Measurements from ENCODE around the gene FAF2.
A peak's percentile ranks its signal among the peaks of the same experiment; 100 is the strongest.

The FAF2 gene

GRCh38 chr5:176514244-176514950 lies 66.2 kb downstream of the FAF2 start:
- no peak for DNase-seq

- no peak for DNase-seq
These were observed 67.2 kb downstream of the FAF2 start for GRCh38 chr5:176515396-176515795.

GRCh38 chr5:176517053-176517661 lies 69.0 kb downstream of the FAF2 start:
- DNase-seq, result no peak

GRCh38 chr5:176519810-176520720 lies 71.9 kb downstream of the FAF2 start:
- DNase-seq, result no peak

- no peak for DNase-seq
These were observed 73.1 kb downstream of the FAF2 start for GRCh38 chr5:176521286-176521685.

DNA sequence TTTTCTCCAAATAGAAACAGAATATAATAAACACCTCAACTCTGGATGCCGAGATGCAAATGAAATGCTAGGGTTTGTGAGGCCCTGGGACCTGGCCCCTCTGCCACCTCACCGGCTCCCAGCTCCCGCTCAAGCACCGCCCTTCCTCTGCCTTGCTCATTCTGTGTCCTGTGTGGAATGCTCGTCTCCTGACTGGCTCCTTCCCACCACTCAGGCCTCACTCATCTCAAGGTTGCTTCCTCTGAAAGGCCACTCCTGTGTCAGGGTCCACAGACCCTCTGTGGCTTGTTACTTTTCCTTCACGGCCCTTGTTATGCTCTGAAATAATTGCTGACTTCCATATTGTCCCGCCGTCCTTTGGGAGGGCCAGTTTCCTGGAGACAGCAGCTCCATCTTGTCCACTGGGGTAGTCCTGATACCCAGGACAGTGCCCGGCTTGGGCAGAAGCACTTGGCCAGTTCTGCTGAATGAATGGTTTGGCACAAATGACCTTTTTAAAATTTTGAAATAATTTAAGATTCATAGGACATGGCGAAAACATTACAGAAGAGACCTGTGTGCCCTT lies 73.6 kb downstream of the FAF2 start:
- no peak for DNase-seq

DNA sequence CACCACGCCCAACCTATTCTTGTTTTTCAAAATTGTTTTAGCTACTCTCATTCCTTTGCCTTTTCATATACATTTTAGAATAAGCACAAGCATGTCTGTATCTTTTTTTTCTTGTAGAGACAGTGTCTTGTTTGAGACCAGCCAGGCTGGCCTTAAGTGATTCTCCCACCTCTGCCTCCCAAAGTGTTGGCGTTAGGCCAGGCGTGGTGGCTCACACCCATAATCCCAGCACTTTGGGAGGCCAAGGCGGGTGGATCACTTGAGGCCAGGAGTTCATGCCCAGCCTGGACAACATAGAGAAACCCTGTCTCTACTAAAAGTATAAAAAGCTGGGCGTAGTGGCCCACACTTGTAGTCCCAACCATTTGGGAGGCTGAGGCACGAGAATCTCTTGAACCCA lies 76.0 kb downstream of the FAF2 start:
- no peak for DNase-seq

- DNase-seq, result no peak
These were observed 76.8 kb downstream of the FAF2 start for GRCh38 chr5:176524987-176525386.

- no peak for DNase-seq
These were observed 77.5 kb downstream of the FAF2 start for GRCh38 chr5:176525677-176526076.

DNA sequence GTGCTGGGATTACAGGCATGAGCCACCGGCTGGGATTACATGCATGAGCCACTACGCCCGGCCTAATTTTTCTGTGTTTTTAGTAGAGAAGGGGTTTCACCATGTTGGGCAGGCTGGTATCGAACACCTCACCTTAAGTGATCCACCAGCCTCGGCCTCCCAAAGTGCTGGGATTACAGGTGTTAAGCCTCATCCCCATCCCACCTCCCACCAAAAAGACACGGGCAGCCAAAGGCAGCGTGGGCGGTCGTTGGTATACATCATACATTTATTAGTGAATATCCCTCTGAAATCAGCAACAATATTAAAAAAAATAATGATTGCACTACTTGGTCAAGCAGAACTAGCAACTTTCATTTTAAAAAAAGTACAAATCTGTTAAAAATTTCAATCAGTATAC lies 78.3 kb downstream of the FAF2 start:
- no peak for DNase-seq

DNA sequence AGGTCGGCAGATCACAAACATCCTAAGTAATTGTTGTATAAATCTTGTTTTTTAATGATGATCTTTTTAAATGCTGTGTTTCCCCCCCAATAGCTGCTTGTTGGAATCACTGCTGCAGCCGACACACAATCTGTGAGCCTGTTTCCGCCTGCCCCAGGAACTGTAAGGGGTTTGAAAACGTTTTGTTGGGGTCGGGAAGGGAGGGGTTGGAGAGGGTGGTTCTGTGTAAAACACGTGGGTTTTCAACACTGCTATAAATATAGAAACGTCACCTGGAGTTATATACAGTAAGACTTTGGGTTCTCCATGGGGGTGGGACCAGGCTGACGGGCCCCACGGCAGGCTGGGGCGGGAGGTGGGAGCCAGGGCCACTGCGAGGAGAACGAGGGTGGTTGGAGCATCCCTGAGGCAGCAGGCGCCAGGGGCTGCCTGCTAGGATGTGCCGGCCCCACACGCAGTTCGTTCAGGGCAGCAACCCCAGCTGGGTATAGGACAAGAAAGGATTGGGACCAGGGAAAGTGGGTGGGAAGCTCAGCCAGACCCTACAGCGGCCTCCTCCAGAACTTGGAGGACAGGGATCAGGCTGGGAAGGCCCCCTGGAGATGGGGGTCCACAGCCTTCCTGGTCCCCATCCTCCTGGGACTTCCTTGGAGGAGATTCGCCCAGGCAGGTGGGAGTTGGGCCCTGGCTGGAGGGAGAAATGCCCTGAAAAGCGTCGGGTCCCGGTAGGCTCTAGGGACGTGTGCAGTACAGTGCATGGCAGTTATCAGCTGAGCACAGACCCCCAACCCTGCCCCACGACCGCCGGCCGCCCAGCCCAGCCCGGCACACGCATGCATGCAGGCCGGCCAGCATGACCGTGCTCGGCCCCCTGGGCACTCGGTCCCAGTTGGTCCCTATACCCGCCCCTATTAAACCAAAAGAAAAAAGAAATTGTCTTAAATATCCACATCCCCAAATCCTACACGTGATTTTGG lies 79.3 kb downstream of the FAF2 start:
- no peak for DNase-seq

DNA sequence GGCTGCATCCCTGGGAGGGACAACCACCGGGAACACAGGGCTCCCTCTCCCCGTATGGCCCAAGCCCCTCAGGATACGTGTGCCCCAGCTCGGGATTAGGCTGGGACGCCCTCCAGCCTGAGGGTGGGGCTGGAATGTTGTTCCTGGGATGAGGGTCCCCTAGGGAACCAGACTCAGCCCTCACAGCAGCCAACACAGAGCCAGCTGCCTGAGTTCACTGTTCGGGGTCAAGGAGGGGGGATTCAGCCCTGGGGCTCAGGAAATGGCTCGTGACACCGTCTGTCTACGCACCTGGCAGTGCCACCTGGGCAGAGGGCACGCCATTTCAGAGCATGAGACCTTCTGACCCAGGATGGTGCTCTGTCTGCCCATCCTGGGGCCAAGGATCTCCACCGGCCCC lies 80.1 kb downstream of the FAF2 start:
- DNase-seq, result no peak

GRCh38 chr5:176528761-176529115 lies 80.6 kb downstream of the FAF2 start:
- DNase-seq, result no peak

- no peak for DNase-seq
These were observed 81.0 kb downstream of the FAF2 start for GRCh38 chr5:176529116-176529740.

- DNase-seq, result peak in 1 of 2 donors; percentile 49
These were observed 81.6 kb downstream of the FAF2 start for GRCh38 chr5:176529741-176530141.

GRCh38 chr5:176530393-176530982 lies 82.3 kb downstream of the FAF2 start:
- DNase-seq, result no peak

GRCh38 chr5:176530983-176531901 lies 83.1 kb downstream of the FAF2 start:
- DNase-seq, result no peak

GRCh38 chr5:176531902-176532493 lies 83.8 kb downstream of the FAF2 start:
- DNase-seq, result no peak

DNA sequence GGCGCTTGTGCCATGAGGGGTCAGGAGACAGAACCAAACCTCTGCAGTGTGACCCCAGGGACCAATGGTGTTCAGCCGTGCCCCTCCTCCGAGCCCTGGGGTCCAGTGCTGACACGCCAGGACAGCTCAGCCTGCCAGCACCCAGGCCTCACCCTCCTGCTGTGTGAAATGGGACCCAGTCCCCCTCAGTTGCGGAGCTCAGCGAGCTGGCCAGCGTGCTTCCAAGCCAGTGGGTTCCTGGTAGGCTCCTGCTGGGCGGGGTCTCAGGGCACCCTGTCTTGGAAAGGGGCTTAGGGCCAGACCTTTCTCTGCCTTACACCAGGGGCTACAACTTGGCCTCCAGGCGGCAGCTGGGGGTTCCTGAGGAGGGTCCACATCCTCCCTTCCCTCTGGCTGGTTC lies 84.6 kb downstream of the FAF2 start:
- DNase-seq, result no peak

DNA sequence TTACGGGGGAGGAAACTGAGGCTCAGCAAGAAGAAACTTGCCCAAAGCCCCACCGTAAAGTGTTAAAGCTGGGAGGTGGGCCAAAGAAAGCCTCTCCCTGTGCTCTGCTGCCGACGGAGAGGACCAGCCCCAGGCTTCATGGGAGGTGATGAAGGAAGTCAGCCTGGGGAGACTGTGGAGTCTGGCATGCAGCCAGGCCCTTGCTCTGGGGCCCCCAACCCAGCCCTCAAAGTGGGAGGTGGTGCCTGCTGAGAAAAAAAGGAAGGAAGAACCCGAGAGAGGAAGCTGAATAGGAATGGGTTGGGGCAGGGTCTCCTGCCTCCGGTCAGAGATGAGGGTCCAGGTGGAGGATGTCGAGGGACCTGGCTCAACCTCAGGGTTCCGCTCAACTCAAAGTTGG lies 85.2 kb downstream of the FAF2 start:
- DNase-seq, result no peak

Measured in activated CD4-positive, alpha-beta T cell treated with anti-CD3 and anti-CD28 coated beads for 4 hours (primary cell).